HEK293 (cell line): ENCODE data around the gene CPT1C.
A peak's percentile ranks its signal among the peaks of the same experiment; 100 is the strongest.

ENCODE experiments used
- ELK4 ChIP-seq: IDR thresholded peaks from 2 replicates; pipeline ENCODE4 v1.6.1; 2011; ENCODE audit warnings: mild to moderate bottlenecking, low read depth, low read length, borderline replicate concordance
- GLIS1 ChIP-seq: fragments of 450-650 bp; formaldehyde crosslinking; IDR thresholded peaks from 2 replicates; pipeline ENCODE4 v1.5.1; 2016; ENCODE audit warnings: missing biosample characterization, missing genetic modification characterization
- HIC1 ChIP-seq: fragments of 450-650 bp; formaldehyde crosslinking; IDR thresholded peaks from 2 replicates; pipeline ENCODE4 v1.5.1; 2016; ENCODE audit warnings: missing biosample characterization, missing genetic modification characterization
- PATZ1 ChIP-seq: fragments of 450-650 bp; formaldehyde crosslinking; IDR thresholded peaks from 2 replicates; pipeline ENCODE4 v1.5.1; 2016; ENCODE audit warnings: missing biosample characterization, missing genetic modification characterization
- REST ChIP-seq: fragments of 450-650 bp; formaldehyde crosslinking; IDR thresholded peaks from 2 replicates; pipeline ENCODE4 v1.5.1; 2016; ENCODE audit warnings: missing biosample characterization, missing genetic modification characterization
- WT1 ChIP-seq: fragments of 450-650 bp; formaldehyde crosslinking; IDR thresholded peaks from 2 replicates; pipeline ENCODE4 v1.5.1; 2016; ENCODE audit warnings: missing biosample characterization, missing genetic modification characterization
- ZBTB1 ChIP-seq: fragments of 450-650 bp; formaldehyde crosslinking; IDR thresholded peaks from 2 replicates; pipeline ENCODE4 v1.5.1; 2016; ENCODE audit warnings: missing biosample characterization, missing genetic modification characterization
- ZNF175 ChIP-seq: fragments of 450-650 bp; formaldehyde crosslinking; IDR thresholded peaks from 2 replicates; pipeline ENCODE4 v1.5.1; 2016; ENCODE audit warnings: missing biosample characterization, missing genetic modification characterization
- ZNF184 ChIP-seq: fragments of 450-650 bp; IDR thresholded peaks from 2 replicates; pipeline ENCODE4 v1.5.1; 2018; ENCODE audit warnings: missing biosample characterization, mild to moderate bottlenecking, missing genetic modification characterization
- ZNF211 ChIP-seq: fragments of 450-650 bp; formaldehyde crosslinking; IDR thresholded peaks from 2 replicates; pipeline ENCODE4 v1.5.1; 2016; ENCODE audit warnings: low read depth, missing biosample characterization, missing genetic modification characterization
- ZNF280D ChIP-seq: fragments of 450-650 bp; formaldehyde crosslinking; IDR thresholded peaks from 2 replicates; pipeline ENCODE4 v1.5.1; 2016; ENCODE audit warnings: missing biosample characterization, missing genetic modification characterization
- ZNF324 ChIP-seq: fragments of 450-650 bp; formaldehyde crosslinking; IDR thresholded peaks from 2 replicates; pipeline ENCODE4 v1.5.1; 2016; ENCODE audit warnings: missing biosample characterization, missing genetic modification characterization
- ZNF362 ChIP-seq: fragments of 450-650 bp; formaldehyde crosslinking; IDR thresholded peaks from 2 replicates; pipeline ENCODE4 v1.5.1; 2016; ENCODE audit warnings: missing biosample characterization, missing genetic modification characterization
- ZNF404 ChIP-seq: fragments of 450-650 bp; formaldehyde crosslinking; IDR thresholded peaks from 2 replicates; pipeline ENCODE4 v1.5.1; 2017; ENCODE audit warnings: missing biosample characterization, missing genetic modification characterization
- ZNF473 ChIP-seq: fragments of 450-650 bp; formaldehyde crosslinking; IDR thresholded peaks from 2 replicates; pipeline ENCODE4 v1.5.1; 2017; ENCODE audit warnings: missing biosample characterization, missing genetic modification characterization
- ZNF501 ChIP-seq: fragments of 450-650 bp; formaldehyde crosslinking; IDR thresholded peaks from 2 replicates; pipeline ENCODE4 v1.5.1; 2016; ENCODE audit warnings: missing biosample characterization, missing genetic modification characterization
- ZNF610 ChIP-seq: fragments of 450-650 bp; formaldehyde crosslinking; IDR thresholded peaks from 2 replicates; pipeline ENCODE4 v1.5.1; 2016; ENCODE audit warnings: missing biosample characterization, missing genetic modification characterization, borderline replicate concordance
- ZNF645 ChIP-seq: fragments of 450-650 bp; formaldehyde crosslinking; IDR thresholded peaks from 2 replicates; pipeline ENCODE4; 2016; ENCODE audit warnings: missing biosample characterization, missing genetic modification characterization
- ZNF701 ChIP-seq: fragments of 450-650 bp; formaldehyde crosslinking; IDR thresholded peaks from 2 replicates; pipeline ENCODE4 v1.5.1; 2016; ENCODE audit warnings: missing biosample characterization, missing genetic modification characterization
- ZNF777 ChIP-seq: fragments of 450-650 bp; formaldehyde crosslinking; IDR thresholded peaks from 2 replicates; pipeline ENCODE4 v1.5.1; 2017; ENCODE audit warnings: missing biosample characterization, missing genetic modification characterization, borderline replicate concordance
- ZSCAN16 ChIP-seq: fragments of 450-650 bp; formaldehyde crosslinking; IDR thresholded peaks from 2 replicates; pipeline ENCODE4 v1.5.1; 2016; ENCODE audit warnings: missing biosample characterization, missing genetic modification characterization

Gene CPT1C

GRCh38 chr19:49665351-49666119 is 25.4 kb upstream of the CPT1C start, which contains the start of the genes BCL2L12 and IRF3 (continued):
- TF ChIP-seq PATZ1 (tag by site-specific recombination) (peak; percentile 83), WT1 (tag by site-specific recombination) (no peak), GLIS1 (tag by site-specific recombination) (peak; percentile 61), ZNF777 (tag by site-specific recombination) (peak; percentile 69; the same call in 1 of the 2 replicates), ZNF404 (no peak), ZNF701 (tag by site-specific recombination) (no peak), ZNF324 (tag by site-specific recombination) (no peak), HIC1 (no peak), ZNF175 (tag by site-specific recombination) (no peak), ZNF362 (no peak), ZBTB1 (tag by site-specific recombination) (no peak), ZNF610 (tag by site-specific recombination) (no peak), REST (no peak), ZNF473 (tag by site-specific recombination) (no peak), ZNF211 (tag by site-specific recombination) (no peak), ZNF501 (tag by site-specific recombination) (peak; percentile 56), ZNF280D (tag by site-specific recombination) (no peak), ZNF184 (tag by site-specific recombination) (no peak), ELK4 (peak; percentile 100), ZNF645 (tag by site-specific recombination) (no peak), ZSCAN16 (tag by site-specific recombination) (no peak)
